ENCODE data around the gene CUTA. TPM values are rescaled to one million over a fixed set of nuclear protein-coding genes. Genes with fewer than 3 reads are reported as not detected.
"Not testable (repeated sequence)": the region's sequence is repeated elsewhere in the genome, so short reads cannot be mapped to it uniquely, and the experiment has no call there.

Gene CUTA
- total RNA-seq, 1 experiment from 2014 or later = 623 TPM

DNA sequence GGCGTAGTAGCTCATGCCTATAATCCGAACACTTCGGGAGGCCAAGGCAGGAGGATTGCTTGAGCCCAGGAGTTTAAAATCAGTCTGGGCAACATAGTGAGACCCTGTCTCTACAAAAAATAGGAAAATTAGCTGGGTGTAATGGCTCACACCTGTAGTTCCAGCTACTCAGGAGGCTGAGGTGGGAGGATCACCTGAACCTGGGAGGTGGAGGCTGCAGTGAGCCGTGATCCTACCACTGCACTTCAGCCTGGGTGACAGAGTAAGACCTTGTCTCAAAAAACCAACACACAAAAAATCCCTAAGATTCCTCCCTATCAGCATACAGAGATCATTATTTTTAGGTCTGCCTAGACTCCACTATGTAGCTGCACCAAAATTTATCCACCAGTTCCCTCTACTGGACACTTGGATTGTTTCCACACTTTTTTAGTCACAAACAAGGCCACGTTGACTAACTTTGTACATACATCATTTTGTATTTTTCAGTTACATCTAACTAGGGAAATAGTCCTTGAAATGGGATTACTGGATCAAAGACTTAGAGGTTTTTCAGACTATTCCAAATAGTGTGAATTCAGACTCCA lies 10.7 kb downstream of the CUTA start:
- peak; percentile 62 for DNase-seq (ENCODE audit: low read depth)

DNA sequence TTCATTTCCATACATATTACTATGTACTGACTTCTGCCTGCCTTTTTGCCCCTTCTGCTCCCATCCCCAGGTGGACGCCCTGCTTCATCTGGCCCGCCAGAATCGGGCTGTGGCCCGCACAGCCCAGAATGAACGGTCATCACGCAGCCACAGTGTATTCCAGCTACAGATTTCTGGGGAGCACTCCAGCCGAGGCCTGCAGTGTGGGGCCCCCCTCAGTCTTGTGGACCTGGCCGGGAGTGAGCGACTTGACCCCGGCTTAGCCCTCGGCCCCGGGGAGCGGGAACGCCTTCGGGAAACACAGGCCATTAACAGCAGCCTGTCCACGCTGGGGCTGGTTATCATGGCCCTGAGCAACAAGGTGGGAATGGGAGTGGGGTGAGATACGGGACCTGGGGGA lies 11.8 kb downstream of the CUTA start:
- DNase-seq (ENCODE audit: low read depth) = no peak

DNA sequence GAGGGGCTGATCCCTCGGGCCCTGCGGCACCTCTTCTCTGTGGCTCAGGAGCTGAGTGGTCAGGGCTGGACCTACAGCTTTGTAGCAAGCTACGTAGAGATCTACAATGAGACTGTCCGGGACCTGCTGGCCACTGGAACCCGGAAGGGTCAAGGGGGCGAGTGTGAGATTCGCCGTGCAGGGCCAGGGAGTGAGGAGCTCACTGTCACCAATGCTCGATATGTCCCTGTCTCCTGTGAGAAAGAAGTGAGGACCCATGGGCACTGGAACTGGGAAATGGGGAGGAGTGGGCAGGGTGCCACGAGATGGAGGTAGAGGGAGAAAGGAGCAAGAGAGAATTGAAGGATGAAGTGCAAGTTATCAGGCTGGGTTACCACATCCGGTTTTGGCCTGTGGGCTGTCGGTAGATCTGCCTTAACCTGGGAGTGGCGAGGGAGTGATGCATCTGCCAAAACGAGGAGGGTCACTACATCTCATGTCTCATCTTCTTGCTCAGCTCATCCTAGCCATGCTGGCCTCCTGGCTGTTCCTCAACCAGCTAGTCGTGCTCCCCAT lies 12.4 kb downstream of the CUTA start:
- no peak for DNase-seq (ENCODE audit: low read depth)

DNA sequence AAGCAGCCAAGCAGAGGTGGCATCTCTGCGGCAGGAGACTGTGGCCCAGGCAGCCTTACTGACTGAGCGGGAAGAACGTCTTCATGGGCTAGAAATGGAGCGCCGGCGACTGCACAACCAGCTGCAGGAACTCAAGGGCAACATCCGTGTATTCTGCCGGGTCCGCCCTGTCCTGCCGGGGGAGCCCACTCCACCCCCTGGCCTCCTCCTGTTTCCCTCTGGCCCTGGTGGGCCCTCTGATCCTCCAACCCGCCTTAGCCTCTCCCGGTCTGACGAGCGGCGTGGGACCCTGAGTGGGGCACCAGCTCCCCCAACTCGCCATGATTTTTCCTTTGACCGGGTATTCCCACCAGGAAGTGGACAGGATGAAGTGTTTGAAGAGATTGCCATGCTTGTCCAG lies 13.0 kb downstream of the CUTA start:
- no peak for DNase-seq (ENCODE audit: low read depth)

DNA sequence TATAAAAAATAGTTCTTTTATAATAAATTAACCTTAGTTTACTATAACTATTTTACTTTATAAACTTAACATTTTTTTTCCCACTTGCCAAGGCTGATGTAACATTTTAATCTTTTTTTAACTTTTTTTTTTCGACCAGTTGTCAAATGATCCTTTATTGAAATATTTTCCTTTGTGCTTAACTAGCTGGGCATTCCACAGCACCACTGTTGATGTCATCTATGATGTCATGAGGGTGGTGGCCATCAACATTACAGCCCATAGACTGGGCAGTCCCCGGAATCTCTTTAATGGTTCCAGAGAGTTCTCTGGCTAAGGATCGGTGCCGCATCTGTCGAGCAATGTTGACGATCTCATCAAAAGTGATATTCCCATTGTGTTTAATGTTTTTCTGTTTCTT lies 18.0 kb downstream of the CUTA start:
- DNase-seq (ENCODE audit: low read depth) = not testable (repeated sequence)

DNA sequence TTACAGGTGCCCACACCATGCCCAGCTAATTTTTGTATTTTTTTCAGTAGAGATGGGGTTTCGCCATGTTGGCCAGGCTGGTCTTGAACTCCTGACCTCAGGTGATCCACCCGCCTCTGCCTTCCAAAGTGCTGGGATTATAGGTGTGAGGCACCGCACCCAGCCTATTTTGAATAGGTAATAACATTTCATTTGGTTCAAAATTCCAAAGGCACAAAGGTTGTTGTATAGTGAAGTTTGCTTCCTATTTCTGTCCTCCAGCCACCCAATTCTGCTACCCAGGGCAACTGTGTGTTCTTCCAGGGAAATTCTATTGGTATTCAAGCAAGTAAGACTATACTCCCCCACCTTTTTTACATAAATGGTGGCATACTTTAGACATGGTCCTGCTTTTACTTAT lies 19.3 kb downstream of the CUTA start:
- not testable (repeated sequence) for DNase-seq (ENCODE audit: low read depth)

DNA sequence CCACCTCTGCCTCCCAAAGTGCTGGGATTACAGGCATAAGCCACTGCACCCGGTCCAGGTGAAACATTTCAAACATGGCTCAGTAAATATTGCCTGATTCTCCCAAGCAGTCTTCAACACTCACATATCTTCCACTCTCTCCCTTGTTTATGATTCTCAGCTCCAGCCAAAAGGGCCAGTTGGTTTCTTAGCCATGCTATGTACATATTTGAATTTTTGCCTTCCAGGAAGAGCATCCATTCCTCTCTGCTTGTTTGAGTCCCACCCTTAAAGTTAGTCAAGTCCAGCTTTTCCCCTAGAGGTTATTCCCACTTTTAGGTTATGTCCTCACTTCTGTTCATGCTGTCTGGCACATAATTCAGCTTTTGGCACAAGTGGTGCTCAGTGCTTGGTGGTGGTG lies 20.4 kb downstream of the CUTA start:
- no peak for DNase-seq (ENCODE audit: low read depth)

DNA sequence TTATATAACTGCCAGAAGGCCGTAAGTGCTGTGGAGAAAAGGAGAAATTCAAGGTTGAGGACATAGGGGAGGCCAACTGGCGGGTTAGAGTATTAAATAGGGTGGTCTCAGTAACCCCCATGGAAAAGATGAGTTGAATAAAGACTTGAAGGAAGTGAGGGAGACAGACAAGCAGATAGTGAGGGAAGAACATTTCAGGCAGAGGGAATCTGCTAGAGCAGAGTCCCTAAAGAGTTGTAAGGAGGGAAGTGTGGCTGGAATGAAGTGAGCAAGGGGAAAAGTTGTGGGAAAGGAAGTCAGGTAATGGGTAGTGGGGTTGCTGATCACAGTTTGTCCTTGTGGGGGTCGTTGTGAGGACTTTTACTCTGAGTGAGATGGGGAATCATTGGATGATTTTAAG lies 24.9 kb downstream of the CUTA start:
- DNase-seq (ENCODE audit: low read depth) = no peak

DNA sequence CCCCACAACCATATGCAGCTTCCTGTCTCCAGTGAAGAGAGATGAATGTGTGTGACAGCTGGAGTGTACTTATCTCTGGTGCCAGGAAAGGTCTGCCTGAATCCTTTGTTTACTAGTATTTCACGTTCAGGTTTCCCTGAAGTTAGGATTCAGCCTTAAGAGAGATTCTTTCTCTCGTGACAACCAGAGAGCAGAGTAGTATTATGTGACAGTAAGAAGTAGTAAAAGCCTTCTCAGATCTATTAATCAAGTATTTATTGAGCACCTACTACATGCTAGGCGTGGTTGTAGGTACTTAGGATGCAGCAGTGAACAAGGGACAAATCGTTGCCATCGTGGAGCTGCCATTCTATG lies 25.3 kb downstream of the CUTA start:
- DNase-seq (ENCODE audit: low read depth) = peak; percentile 47

DNA sequence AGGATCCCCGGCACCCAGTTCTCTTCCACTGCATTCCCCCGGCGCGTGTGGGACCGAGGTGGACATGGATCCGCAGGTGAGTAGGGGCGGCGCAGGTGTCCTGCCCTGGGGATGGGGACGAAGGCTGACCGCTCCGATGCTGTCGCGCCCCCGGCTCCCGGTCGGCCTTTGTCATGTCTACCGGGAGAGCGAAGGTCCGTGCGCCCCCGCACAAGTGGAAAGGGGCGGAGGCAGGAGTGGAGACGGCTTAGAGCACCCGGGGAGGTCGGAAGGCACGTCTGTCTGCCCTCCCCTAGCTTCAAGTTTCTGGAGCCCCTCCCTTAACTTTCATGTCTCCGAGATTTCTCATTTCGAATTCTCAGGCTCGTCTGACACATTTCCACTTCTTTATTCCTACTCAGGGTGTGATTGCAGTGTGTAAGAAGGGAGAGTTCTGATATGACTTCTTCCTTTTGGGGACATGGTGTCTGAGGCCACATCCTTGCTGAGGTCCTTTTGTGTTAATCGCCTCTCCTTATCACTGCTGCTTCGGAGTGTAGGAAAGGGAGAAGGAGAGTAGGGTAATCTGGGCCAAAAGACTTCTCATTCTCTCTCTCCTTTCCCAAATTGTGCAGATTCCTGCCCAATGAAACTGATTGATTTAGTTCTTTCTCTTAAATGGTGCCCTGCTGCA lies 25.8 kb downstream of the CUTA start:
- DNase-seq (ENCODE audit: low read depth) = peak; percentile 57

DNA sequence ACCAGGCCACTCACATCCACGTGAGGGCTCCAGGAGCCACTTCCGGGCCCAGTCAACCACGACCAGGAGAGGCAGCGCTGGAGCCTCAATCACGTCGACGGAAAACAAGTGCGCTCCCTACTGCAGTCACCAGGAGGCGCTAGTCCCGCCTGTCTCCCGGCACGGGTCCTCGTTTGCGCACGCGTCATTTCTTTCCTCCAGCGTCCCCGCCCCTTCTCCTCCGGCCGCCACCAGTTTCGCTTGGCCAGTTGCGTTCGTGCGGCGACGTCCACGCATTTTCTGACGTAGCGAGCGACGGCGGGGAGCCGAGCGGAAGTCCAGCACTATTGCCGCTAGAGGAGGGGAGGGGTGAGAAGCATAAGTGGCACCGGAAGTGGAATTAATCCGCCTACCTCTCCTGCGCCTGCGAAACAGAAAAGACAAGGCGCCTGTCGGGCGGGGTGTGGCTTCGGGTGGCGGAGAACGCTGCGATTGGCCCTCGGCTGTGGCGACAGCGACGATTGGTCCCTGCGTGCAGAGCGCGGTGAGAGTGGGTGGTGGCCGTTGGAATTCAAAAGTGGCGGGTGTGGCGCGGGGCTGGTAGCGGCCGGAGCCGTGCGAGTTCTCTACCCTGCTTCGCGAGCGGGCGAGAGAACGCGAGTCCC lies 26.5 kb downstream of the CUTA start, which contains the start of gene KIFC1:
TSS of gene KIFC1 (plus strand) at position 546 of the 644 bp plus-strand sequence. CDS start 163 bp downstream, outside the sequence.
- DNase-seq (ENCODE audit: low read depth) = peak; percentile 100

DNA sequence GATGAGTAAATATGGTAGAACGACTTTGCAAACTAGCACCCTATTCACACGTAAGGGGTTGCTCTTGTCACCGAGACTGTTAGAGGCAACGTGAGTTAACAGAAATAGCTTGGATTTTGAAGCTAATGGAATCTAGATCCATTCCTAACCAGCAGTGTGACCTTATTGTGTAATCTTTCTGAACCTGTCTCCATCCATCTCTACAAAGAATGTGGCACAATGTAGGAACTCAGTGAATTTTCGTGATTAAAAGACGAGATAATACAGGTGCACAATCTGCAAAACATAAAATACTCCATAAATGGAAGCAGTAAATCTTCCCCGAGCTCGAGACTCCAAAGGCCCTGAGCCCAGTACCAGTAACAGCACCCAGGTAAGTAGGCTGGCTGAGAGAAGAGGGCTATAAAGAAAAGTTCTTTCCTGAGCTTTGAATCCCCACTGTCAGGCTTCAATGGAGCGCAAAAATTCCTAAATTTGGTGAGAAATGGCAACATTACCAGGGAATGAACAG lies 27.1 kb downstream of the CUTA start:
- no peak for DNase-seq (ENCODE audit: low read depth)

DNA sequence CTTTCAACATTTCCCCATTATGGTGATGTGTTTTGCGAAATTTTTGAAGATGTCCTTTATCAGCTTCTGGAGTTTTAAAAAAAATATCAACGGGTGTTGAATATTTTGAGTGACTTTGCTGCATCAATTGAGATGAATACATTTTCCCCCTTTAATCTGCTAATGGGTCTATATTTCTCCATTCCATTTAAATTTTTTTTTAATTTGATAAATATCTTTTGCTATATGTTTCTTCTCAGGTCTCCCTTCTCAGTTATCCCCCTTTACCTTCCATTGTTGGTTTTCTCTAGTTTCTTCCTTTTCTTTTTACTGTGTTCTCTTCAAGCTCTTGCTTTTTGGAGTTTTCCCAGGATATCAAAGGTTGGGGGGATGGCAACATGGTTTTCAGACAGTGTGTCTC lies 27.7 kb downstream of the CUTA start:
- DNase-seq (ENCODE audit: low read depth) = no peak

DNA sequence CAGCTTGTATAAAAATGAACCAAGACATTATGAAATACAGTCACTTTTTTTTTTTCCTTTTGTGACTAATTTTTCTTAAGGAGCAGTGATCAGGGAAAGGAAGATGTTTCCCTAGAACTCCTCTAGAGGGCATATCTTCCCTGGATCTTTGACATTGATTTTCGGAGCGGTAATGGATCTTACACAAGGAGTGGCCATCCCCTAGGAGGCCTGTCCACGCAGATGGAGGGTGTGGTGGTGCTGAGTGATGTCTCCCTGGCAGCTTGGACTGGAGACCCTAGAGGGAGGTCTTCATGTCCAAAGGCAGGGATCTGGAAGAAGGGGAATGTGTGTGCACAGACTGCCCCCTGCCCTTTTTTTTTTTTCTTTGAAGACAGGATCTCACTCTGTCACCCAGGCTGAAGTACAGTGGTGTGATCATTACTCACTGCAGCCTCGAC lies 33.3 kb downstream of the CUTA start:
- DNase-seq (ENCODE audit: low read depth) = peak; percentile 64

DNA sequence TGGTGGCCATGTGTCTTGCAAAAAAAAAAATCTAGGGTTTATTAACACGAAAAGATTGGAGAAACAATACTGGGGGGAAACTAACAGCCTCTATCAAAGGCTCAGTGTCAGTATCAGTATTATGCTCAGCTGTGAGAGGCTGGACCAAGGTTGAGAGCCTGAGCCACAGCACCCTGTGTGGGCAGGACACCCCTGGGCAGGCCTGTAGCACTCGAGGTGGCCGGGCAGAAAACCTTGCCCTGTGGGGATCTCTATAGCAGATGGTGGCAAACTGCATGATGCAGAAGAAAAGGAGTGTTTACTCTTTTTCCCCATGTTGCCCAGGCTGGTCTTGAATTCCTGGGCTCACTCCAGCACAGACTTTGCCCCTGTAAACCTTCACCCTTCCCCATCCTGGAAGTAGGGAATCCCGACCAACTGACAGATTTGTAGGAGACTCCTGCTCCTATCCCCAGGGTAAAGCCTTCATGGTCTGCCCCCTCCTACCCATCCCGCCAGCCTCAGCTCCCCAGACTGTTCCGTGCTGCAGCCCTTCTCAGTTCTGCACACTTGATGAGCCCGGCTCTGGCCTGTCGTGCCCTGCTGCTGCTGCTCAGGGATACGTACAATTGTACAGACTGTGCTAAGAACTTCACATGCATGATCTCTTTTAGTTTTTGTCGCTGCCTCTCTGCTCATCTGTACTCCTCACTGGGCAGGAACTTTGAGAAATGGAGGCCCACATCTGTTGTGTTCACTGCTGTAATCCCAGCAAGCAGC lies 34.3 kb downstream of the CUTA start:
- DNase-seq (ENCODE audit: low read depth) = no peak

DNA sequence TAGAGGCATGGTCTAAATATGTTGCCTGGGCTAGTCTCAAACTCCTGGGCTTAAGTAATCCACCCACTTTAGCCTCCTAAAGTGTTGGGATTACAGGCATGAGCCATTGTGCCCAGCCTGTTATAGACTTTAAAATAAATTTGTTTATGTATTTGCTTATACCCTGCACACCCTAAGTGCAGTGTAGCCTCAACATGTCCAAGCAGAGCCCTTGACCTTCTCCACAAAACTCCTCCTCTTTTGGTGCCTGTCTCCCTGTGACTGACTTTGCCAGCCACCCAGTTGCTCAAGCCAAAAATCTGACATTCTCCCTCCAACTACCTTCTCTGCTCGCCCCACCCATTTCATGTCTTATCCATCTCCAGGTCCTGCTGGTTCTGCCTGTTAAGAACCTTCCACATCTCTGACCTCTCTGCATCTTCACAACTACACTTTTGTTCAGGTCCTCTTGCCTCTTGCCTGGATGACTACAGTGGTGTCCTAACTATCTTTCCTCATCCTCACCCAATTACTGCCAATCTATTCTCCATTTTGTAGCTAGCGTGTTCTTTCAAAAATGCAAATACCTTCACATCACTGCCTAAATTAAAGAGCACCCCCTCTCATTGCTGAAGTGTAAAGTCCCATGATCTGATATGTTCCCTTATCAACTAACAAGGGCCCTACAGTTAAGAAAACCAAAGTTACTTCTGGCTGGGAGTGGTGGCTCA lies 37.5 kb downstream of the CUTA start:
- no peak for DNase-seq (ENCODE audit: low read depth)

DNA sequence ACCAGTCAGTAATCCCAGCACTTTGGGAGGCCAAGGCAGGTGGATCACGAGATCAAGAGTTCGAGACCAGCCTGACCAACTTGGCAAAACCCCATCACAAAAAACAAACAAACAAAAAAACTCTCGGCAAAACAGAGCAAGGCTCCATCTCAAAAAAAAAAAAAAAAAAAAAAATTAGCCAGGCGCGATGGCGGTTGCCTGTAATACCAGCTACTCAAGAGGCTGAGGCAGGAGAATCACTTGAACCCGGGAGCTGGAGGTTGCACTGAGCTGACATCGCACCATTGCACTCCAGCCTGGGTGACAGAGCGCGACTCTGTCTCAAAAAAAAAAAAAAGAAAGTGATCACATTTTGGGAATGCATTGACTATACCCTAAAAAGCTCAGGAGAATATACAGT lies 38.7 kb downstream of the CUTA start:
- not testable (repeated sequence) for DNase-seq (ENCODE audit: low read depth)

DNA sequence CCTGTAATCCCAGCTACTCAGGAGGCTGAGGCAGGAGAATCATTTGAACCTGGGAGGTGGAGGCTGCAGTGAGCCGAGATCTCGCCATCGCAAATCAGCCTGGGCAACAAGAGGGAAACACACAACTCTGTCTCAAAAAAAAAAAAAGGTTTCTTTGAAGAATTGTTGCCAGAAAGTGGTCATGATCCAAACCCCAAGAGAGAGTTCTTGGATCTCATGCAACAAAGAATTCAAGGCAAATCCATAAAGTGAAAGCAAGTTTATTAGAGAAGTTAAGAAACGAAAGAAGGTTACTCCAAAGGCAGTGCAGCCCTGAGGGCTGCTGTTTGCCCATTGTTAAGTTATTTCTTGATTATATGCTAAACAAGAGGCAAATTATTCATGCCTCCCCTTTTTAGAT lies 40.7 kb downstream of the CUTA start:
- no peak for DNase-seq (ENCODE audit: low read depth)

DNA sequence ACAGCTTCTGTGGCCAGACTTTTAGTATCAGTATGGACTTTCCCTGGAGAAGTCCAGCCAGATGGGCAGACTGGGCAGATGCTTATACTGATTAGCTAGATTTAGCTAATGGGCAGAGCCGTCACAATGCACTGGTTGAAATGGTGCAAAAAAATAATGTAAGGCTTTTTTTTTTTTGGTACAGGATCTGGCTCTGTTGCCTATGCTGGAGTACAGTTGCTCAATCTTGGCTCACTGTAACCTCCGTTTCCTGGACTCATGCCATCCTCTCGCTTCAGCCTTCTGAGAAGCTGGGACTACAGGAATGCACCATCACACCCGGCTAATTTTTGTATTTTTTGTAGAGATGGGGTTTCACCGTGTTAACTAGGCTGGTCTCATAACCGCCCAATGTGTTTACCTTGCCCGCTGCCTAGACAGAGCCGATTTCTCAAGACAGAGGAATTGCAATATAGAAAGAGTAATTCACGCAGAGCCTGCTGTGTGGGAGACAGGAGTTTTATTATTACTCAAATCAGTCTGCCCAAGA lies 42.7 kb downstream of the CUTA start:
- DNase-seq (ENCODE audit: low read depth) = peak; percentile 81

DNA sequence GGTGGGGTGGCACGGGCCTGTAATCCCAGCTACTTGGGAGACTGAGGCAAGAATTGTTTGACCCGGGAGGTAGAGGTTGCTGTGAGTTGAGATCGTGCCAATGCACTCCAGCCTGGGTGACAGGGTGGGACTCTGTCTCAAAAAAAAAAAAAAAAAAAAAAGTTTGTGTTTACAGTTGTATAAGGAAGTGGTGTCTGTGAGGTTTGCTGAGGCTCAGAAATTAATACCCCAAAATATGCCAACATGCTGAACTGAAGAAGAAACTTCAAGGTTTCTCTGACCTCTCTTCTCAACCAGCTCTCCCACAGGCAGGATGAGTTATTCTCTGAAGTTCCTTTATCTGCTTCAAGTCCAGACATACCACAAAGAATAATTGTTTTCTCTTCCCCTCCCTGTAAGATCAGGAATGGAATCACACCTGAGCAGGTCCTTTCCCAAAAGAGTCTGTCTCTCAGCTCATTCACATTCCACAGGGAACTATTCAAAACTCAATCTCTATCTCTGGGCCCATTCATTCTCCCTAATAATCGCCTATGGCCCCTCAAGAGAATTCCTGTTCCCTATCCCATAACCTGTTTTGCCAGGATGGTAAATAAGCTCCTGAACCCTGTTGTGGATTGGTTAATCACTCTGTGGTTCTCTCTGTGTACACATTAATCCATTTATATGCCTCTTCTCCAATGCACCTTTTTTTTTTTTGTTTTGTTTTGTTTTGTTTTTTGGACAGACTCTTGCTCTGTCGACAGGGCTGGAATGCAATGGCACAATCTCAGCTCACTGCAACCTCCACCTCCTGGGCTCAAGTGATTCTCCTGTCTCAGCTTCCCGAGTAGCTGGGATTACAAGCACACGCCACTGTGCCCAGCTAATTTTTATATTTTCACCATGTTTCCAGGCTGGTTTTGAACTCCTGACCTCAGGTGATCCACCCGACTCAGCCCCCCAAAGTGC lies 43.7 kb downstream of the CUTA start:
- DNase-seq (ENCODE audit: low read depth) = no peak

Data from M059J (cell line).